Muscle of arm (tissue), 12 donors: Measurements from ENCODE around the gene GOLGA6L10. TPM values are rescaled to one million over a fixed set of nuclear protein-coding genes. Genes with fewer than 3 reads are reported as not detected.
"Not testable (repeated sequence)": the region's sequence is repeated elsewhere in the genome, so short reads cannot be mapped to it uniquely, and the experiment has no call there.

Experiments
- DNase-seq: peaks from one replicate; pipeline ENCODE4 v3.0.0-alpha.2; 2013
- polyA plus RNA-seq, 12 donors: library from polyadenylated mRNA; unstranded; fragments of 120-200 nt; gene quantifications; one replicate each; pipeline ENCODE4 v1.2.1, GENCODE V29; 2013; ENCODE audit not compliant: insufficient read length in 12 of 12

GOLGA6L10 gene
- polyA plus RNA-seq, 12 donors: 0.20 to 12.9 (median 1.5) TPM; not detected in 2

GRCh38 chr15:82343851-82344250 is 5.4 kb downstream of the GOLGA6L10 start:
- not testable (repeated sequence) for DNase-seq

DNA sequence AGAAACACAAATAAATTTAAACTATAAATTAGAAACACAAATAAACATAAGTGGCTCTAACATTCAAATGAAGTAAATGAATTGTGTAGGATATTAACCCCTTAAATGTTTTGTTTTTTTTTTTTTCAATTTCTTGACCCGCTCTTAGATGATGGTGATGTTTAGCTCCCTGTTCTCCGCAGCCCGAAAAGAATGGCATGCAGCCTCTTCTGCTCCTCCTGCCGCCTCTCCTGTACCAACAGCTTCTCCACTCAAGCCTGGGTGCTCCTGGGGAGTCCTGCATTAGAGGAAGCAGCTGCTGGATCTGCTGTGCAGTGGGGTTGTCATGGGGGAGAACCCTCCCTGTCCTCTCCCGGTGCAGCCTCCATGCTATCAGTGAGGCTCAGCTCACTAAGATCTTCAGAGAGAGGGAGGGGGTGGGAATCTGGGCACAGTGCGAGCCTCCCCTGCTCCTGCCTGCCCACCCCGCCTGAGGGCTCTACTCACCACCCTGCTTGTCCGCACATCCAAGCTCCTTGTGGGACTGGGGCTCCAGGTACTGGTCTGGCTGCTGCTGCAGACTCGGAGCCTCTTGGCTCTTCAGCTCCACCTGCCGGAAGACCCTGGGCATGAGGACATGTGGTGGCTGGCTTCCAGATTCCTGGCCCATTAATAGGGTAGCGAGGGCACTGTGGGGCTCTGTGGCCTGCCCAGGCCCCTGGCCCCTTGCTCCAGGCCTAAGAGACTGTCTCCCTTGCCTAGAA is 6.5 kb downstream of the GOLGA6L10 start:
- not testable (repeated sequence) for DNase-seq

DNA sequence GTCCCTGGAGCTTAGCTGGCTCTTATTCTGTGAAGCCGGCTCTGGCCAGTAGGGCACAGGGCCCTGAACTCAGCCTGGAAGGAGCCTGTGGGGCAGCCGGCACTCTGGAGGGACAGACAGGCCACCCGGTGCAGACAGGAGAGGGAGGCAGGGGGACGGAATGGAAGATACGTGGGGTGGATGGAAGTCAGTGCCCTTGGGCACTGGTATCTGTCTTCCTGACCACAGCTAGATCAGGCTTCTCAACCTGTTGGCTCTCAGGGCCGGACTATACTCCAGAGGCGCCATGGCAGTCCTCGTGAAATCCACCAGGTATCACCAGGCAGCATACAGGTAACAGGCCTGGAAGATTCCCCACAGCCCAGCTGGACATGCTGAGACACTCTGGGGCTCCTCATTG is 10.7 kb downstream of the GOLGA6L10 start:
- not testable (repeated sequence) for DNase-seq

- DNase-seq: not testable (repeated sequence)
Measured at GRCh38 chr15:82338053-82338452, 11.2 kb downstream of the GOLGA6L10 start.

DNA sequence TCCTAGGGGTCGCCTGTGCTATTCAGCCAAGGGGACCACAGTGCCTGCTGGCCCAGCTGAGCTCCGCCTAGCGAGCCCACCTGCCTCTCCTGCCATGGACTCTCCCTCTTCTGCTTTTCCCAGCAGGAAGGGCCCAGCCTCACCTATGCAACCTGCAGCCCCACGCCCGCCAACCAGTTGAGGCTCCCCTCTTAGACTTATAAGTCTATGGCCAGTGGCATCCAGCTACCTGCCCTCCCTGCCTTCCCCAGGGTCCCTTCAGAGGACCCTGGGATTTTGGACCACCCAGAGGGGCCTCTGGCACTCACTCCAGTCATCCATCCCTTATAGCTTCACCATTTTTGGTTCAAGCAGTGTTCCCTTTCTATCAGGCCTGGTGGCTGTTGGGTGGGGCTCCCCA is 12.2 kb downstream of the GOLGA6L10 start:
- not testable (repeated sequence) for DNase-seq

GRCh38 chr15:82336180-82336647 is 13.1 kb downstream of the GOLGA6L10 start:
- not testable (repeated sequence) for DNase-seq

DNA sequence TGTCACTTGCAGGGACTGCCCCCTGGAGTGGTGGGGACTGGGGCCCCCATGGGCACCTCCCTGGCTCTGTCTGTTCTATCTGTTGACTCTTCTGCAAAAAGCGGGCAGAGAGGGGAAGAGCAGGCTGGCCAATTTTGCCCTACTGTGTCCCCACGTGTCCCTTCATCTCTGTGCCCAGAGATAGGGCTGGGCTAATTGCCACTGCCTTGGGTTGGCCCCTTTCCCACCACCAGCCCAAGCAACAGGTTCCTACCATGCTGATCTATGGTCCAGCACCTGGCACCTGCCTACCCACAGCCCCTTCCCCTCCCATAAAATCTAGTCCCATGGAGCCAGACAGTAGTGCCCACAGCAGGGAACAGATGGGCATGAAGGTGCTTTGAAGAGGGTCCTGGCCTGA is 14.3 kb downstream of the GOLGA6L10 start:
- not testable (repeated sequence) for DNase-seq

- not testable (repeated sequence) for DNase-seq
Measured at GRCh38 chr15:82334554-82334932, 14.7 kb downstream of the GOLGA6L10 start.

GRCh38 chr15:82333603-82334553 is 15.4 kb downstream of the GOLGA6L10 start:
- DNase-seq: not testable (repeated sequence)

- peak; percentile 15 for DNase-seq
Measured at GRCh38 chr15:82332711-82333602, 16.3 kb downstream of the GOLGA6L10 start.

DNA sequence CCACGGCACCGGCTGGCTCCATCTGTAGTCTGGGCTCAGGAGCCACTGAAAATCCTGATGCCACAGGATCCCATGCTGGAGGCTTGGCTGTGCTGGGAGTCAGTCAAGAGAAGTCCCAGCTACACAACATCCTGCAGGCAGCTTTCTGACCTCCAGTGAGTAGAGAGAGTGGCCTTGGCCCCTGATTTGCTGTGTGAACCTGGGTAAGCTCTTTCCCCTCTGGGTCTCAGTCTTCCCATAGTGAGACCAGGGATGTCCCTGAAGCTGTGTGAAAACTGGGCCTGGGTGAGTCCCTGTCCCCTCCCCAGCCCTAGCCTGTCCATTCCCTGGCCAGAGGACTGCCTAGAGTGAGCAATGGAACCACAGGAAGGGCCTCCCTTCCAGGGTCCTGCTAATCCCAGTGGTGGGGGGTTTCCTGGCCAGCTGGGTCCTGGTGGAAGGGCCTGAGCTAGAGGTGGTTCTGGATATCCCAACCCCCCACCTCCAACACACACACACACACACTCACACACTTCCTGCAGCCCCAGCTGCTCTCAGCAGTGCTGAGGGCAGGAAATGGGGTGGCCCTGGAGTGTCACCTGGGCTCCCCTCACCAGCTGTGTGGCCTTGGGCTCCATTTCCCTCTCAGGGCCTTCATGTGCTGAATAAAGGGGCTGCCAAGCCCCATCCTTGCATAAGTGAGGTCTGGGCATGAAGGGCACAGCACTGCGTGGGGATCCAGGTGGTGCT is 17.5 kb downstream of the GOLGA6L10 start:
- DNase-seq: not testable (repeated sequence)

- not testable (repeated sequence) for DNase-seq
Measured at GRCh38 chr15:82330921-82331320, 18.4 kb downstream of the GOLGA6L10 start.

DNA sequence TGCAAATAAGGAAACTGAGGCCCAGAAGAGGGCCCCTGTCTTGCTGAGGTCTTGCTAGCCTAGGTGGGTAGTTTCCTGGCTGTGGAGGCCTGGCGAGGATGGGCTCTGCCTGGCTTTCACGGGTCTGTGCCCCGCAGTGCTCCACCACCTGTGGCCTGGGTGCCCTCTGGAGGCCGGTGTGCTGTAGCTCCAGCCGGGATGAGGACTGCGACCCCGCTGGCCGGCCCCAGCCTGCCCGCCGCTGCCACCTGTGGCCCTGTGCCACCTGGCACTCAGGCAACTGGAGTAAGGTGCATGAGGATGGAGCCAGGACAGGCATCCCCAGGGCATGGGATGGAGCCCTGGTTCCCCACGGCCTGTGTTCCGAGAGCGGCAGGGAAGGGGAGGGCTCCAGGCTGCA is 20.2 kb downstream of the GOLGA6L10 start:
- not testable (repeated sequence) for DNase-seq

GRCh38 chr15:82327372-82327771 is 21.9 kb downstream of the GOLGA6L10 start:
- not testable (repeated sequence) for DNase-seq

GRCh38 chr15:82326896-82327295 is 22.4 kb downstream of the GOLGA6L10 start:
- DNase-seq: not testable (repeated sequence)

GRCh38 chr15:82325646-82326045 is 23.6 kb downstream of the GOLGA6L10 start:
- not testable (repeated sequence) for DNase-seq

GRCh38 chr15:82324831-82325230 is 24.4 kb downstream of the GOLGA6L10 start:
- DNase-seq: not testable (repeated sequence)

DNA sequence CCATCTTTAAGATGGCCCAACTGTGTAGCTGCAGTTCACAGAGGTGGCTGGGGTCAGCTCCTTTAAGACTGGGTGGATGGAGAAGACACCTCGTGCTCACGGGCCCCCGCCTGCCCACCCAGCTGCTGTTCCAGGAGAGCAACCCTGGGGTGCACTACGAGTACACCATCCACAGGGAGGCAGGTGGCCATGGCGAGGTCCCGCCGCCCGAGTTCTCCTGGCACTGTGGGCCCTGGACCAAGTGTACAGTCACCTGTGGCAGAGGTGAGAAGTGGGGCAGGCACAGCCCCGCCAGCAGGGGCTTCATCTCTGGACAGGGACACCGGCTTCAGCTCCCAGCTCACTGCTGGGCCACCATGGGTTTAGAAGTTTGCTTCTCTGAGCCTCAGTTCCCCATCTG is 26.8 kb downstream of the GOLGA6L10 start:
- not testable (repeated sequence) for DNase-seq

DNA sequence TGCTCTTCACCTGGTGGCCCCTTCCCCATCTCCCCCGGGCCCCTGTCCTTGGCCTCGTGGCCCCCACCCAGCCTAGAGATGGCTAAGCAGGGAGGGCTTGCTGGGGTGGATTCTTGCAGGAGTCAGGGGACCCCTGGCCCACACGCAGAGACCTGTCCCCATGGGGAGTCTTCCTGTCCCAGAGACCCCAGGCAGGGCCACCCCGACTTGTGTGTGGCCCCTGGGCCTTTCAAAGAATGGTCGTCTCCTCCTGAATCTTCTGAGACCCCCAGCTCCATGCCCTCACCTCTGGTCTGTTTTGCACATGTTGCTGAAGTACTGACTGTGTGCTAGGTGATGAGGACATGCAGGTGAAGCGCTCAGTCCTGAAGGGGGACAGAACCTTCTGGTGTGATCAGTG is 28.4 kb downstream of the GOLGA6L10 start:
- DNase-seq: not testable (repeated sequence)

- not testable (repeated sequence) for DNase-seq
Measured at GRCh38 chr15:82319522-82320278, 29.6 kb downstream of the GOLGA6L10 start.
